Activated CD4-positive, CD25-positive, alpha-beta regulatory T cell treated with anti-CD3 and anti-CD28 coated beads, Interleukin-2, amount 50 U/mL, for 16 hours (primary cell): ENCODE results near the gene PDCL2.

Experiments used
- DNase-seq: peaks from one replicate; pipeline ENCODE4 v3.0.0-alpha.2; 2020; ENCODE audit warnings: low read depth, low spot score

The PDCL2 gene

GRCh38 chr4:55539658-55540057 is 52.4 kb downstream of the PDCL2 start:
- DNase-seq, result no peak

- DNase-seq, result no peak
These were observed 53.5 kb downstream of the PDCL2 start for GRCh38 chr4:55538531-55538930.

GRCh38 chr4:55534306-55534705 is 57.7 kb downstream of the PDCL2 start:
- DNase-seq, result no peak

GRCh38 chr4:55530691-55531090 is 61.4 kb downstream of the PDCL2 start:
- DNase-seq, result no peak

- DNase-seq, result no peak
These were observed 61.9 kb downstream of the PDCL2 start for GRCh38 chr4:55530167-55530566.

- DNase-seq, result no peak
These were observed 63.6 kb downstream of the PDCL2 start for GRCh38 chr4:55528491-55528890.

- DNase-seq, result no peak
These were observed 67.0 kb downstream of the PDCL2 start for GRCh38 chr4:55524844-55525571.

GRCh38 chr4:55518442-55518841 is 73.6 kb downstream of the PDCL2 start:
- no peak for DNase-seq

GRCh38 chr4:55517526-55518229 is 74.4 kb downstream of the PDCL2 start:
- DNase-seq, result no peak

GRCh38 chr4:55512922-55513571 is 79.0 kb downstream of the PDCL2 start:
- no peak for DNase-seq

- DNase-seq, result no peak
These were observed 80.0 kb downstream of the PDCL2 start for GRCh38 chr4:55512077-55512476.

GRCh38 chr4:55510685-55511084 is 81.4 kb downstream of the PDCL2 start:
- no peak for DNase-seq

GRCh38 chr4:55509266-55509665 is 82.8 kb downstream of the PDCL2 start:
- DNase-seq, result no peak

- no peak for DNase-seq
These were observed 84.4 kb downstream of the PDCL2 start for GRCh38 chr4:55507612-55508011.
